HG03103 (cell line): ENCODE results near the gene KCNC4.

Experiments
- ATAC-seq: cut with Tn5 transposase; IDR thresholded peaks from one replicate; pipeline ENCODE4 v1.9.1; 2021; ENCODE audit warnings: low read depth; ENCODE audit not compliant: unreplicated experiment

Gene KCNC4

DNA sequence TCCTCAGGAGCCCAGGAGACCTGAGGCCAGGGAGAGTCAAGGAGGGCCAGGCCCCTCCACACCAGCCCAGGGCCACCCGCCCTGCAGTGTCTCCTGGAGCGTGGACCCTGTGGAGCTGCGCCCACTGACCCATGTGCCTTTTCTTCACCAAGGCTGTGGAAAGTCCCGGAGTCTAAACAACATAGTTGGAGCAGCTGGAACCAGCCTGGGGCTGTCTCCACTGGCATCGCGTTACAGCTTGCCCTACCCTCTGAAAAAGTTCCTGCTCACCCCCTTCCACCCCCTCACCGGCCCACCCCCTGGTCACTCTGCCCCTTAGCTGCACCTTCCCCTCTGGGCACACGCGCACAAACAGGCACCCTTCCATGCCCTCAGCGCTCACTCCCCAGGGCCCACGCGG is 18.3 kb downstream of the KCNC4 start:
- ATAC-seq, result no peak

DNA sequence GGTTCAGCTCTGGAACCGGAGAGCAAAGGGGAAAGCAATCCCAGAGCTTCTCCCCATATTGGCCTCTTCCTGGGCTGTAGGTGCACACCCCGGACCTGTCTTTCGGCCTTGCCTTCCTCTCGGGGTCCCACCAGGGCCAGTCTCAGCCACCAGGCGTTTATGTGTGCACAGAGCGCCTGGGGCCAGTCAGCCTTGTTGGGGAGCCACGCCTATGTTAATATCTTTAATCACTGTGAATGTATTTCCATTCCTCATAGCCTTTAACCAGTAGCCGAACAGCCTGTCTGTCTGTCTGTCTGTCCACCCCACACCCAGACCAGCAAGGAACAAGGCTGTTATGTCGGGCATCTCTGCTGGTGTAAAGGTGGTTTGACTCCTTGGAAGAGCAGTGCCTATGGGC is 18.8 kb downstream of the KCNC4 start:
- no peak for ATAC-seq

DNA sequence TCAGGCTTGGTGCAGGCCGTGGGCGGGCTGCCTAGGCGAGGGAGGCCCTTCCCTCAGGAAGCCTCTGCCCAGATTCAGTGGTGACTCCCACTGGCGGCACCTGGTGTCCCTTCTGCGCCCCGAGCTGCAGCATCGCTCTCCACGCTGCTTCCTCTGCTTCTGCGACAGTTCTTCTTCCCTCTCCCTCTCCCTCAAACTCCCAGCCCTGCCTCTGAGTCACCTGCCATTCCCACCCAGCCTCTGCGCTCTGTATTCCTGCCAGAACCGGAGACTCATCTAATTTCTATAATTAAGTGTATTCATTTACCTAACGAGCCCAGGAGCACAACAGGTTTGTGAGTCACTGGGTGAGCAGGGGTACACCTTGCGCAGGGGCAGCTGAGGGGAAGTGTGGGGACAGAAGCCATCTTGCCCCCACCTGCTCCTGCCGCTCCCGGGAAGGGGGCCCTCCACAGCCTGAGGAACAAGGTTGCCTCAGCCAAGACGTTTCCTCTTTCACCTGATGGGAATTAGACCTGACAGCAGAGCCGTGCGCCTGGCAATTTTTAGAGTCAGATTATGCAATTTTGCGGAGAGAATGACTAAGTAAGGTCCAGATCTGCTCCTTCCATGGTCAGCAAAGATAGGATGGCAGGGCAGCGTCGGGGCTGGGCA is 19.4 kb downstream of the KCNC4 start:
- ATAC-seq, result no peak

DNA sequence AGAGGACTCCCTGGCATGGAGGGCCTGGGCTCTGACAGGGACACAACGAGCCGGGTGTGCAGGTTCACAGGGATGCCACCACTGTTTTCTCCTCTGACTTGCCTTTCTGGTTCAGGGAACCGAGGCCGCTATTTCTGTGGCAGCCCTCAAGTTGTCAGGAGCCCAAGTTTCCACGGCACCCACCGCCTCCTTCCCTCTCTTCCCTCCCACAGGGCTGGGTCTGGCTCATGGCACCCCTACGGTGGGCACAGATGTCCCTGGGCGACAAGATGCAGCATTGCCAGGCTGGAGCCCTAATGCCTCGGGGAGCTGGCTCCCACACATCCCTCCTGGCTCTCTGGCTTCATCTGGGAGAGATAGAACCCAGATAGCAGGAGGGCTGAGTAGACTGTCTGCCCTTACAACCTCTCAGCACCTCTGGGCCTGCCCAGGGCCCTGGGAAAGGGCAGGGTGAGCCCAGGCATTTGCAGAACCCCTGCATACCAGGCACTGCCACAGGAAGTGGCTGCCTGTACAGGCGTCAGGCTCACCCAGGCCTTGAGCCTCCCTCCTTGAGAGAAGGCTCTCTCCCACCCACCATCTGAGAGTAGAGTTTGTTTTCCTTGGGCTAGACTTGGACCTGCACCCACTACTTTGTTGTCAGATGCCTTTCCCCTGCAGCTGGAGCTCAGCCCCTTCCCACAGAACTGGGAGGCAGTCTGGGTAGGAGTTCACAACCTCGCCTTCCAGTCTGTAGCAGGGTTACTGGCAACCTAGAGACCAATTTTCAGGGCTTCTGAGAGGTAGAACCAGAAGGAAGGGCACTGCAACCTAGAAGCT is 20.5 kb downstream of the KCNC4 start:
- no peak for ATAC-seq

DNA sequence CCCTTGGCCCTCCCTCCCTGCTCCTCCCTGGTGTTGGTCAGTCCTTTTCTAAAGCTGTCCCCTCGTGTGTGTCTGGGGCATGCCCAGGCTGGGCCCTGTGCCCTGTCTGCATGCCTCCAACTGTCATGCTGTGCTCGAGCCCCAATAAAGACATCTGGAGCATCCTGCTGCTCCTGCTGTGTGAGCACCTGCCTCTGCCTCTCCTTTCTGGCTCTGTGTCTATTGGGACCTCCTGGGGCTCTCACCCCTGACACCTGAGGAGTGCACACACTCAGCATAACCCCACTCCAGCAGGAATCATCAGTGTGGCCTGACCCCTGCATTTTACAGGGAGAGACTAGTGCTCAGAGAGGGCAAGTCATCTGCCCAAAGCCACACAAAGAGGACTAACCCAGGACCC is 23.7 kb downstream of the KCNC4 start:
- no peak for ATAC-seq

DNA sequence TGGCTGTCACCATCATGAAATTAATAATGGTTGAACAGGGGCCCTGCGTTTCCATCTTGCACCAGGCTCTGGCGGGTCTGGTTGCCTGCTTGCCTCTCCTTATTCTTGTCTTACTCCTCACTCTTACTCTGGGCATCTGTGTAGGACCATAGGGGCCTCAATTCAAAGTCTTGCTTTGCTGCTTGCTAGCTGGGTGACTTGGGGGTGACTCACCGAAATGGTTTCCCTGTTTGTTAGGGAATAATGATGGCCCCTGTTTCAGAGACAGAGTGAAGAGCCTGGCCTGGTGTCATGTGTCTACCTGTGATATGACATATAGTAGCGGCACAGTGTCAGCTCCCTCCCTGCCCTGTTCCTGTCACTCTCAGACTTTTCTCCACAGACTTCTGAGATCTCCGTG is 24.6 kb downstream of the KCNC4 start:
- ATAC-seq, result no peak

DNA sequence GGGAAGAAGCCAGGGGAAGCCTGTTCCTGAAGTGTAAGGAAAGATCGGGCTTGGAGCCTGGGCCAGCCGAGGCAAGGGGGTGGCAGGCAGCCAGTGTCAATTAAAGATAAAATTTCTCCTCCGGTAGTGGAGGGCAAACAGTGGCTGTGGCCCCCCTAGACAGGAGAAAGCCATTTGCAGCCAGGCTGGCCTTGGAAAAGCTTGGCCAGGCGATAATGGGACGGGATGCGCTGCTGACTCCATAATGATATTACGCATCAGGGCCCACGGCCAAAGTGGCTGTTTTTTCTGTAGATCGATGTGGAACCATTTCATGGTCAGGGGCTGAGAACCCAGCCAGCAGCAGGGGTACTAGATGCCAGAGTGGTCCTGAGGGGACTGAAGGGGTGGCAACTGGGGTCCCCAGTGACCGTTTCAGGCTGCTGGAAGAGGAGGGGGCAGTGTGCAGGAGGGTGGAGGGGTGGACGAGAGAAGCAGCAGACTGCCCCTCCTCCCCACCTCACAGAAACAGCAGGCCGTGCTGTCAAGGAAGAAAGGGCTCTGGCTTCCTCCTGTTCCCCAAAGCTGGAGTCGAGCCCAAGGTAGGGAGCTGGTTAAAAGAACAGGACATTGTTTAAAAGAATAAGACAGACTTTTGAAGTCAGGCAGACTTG is 25.2 kb downstream of the KCNC4 start:
- no peak for ATAC-seq

DNA sequence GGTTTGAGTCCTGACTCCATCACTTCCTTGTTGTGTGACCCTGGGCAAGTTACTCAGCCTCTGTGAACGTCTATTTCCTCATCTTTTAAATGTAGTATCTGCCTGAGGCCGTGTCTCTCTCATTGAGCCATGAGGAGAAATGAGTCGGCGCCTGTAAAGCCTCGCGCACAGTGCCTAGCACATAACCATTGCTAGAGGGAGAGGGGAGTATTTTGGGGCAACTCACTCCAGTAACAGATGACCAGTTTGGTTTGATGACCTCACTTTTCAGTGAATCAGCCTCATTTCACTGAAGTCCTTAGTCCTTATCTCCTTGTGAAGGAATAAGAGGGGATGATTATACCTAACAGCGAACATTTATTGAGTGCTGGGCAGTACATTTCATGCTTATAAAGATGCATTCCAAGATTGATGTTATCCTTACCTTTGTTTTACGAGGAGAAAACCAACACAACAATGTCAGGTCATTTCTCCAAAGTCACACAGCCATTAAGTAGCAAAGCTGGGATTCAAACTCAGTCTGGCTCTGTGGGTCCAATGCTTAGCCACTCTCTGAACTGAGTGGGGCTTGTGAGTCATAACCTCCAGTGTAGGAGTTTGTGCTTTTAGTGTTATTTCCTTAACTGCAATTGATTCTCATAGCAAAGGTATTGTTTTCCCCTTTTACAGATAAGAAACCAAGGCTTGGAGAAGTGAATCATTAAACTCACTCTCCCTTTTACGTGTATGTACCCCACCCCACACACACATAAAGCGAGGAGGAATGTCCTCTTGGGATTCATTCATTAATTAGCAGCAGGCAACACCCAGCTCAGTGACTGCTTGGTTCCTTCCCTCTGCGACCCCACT is 25.9 kb downstream of the KCNC4 start:
- no peak for ATAC-seq

DNA sequence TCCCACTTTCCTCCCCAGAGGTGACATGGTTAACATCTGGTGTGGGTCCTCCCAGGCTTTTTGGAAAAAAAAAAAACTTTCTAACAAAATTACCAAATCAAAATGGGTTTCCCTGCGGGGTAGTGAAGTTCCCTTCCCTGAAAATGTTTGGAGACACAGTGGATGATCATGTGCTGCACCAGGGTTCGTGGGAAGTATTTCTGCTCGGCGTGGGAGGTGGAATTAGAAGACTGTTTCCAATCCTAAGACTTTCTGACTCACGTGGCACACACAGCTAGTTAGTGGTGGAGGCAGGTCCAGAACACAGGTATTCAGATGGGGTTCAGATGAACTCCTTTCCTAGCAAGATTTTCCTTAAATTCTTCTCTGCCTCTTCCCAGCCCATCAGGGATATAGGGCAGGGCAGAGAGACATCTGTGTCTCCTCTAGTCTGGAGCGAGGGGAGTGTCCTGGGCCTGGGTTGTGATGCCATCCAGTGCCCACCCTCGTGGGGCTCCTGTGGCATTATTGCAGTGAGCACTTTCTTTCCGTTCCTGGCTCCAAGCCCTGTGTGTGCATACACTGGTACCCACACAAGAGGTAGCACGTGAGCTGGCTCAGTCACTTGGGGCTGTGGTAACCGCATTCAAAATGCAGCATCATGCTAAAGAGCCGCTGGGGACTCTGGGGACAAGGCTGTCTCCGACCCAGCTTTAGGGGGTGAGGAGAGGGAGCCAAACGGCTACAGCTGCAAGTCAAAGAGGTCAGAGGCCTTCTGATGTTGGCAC is 27.5 kb downstream of the KCNC4 start:
- ATAC-seq, result no peak

DNA sequence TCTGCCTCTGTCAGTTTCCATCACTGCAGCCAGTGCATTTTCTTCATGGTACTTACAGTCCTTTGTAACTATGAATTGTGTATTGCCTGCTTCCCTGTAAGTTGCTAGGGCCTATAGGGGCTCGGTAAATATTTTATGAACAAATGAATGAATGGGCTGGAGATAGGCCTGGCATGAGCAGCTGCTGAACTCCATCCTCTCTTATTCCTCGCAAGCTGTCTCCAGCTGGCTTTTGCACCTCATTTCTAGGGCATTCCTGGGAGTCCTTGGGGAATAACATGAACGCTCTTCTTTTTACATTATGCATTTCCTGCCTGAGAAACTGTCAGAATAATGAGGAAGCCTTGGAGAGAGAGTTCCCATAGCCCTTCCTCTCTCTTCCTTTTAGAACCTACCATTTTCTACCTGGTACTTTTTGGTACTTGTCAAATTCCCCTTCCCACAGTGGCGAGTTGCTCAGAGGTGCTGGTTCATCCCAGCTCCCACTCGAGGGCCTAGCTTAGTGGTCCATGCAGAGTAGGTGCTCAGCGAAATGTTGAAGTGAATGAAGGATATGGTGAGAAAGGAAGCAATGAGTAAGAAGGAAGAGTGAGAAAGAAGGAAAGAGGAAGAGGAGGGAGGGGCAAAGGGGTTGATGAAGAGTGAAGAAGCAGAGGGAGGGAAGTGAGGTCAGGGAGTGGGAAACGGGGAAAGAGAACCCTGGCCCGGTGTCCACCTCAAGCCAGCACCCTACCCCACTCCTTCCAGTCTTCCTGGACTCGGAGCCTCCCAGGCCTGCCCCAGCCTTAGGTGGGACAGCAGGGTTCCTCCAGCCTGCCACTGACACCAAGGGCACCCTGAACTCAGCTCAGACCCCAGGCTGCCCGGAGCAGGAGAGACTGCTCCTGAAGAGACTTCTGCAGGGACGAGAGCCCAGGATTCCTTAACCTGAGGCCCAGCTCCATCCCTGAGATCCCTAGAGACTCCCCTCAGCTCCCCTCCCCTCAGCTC is 29.6 kb downstream of the KCNC4 start:
- ATAC-seq, result no peak

DNA sequence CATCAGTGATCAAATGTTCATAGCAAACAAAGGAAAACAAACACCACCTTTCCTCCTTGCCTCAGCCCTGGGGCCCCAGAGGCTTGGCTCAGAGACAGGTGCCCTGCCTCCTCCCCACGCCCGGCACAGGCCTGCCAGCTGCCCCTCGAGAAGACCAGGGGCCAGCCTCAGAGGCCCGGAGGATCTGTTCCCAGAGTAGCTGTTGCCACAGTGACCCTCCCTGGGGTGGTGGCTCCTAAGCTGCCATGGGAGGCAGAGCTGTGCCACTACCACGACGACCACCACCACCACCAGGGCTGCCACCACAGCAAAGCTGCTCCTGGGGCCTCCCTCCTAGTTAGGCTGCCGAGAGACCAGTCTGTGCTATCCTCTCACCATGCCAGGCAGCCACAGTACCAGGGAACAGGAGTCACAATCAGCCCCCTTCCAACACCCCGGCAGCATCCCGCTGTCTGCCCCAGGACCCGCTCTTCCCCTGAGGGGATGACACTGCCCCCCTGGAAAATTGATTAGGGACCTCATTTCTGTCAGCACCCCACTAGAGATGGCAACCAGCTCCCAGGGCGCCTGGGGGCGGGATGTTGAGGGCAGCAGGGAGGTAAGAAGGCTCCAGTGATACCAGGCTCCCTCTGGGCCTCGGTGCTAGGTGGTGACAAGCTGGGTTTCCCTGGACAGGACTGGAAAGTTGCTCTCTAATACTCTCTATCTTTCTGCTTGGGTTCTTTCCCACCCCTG is 30.5 kb downstream of the KCNC4 start:
- ATAC-seq, result no peak

DNA sequence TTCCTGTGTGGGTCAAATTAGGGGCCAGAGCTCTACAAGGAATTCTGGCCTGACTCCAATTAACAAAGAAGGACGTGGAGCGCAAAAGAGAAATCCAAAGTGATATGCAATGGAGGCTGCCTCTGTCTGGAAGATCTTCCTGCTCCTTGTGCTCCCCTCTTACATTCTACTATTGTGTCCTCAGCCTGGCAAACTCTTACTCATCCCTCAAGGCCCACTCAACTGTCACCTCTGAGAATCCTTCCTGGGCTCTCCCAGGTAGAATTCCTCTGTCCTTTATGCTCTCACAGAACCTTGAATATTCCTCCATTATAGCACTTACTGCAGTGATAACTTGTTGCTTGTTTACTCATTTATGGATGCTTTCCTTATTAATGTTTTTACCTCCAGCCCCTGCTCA is 31.4 kb downstream of the KCNC4 start:
- ATAC-seq, result no peak

DNA sequence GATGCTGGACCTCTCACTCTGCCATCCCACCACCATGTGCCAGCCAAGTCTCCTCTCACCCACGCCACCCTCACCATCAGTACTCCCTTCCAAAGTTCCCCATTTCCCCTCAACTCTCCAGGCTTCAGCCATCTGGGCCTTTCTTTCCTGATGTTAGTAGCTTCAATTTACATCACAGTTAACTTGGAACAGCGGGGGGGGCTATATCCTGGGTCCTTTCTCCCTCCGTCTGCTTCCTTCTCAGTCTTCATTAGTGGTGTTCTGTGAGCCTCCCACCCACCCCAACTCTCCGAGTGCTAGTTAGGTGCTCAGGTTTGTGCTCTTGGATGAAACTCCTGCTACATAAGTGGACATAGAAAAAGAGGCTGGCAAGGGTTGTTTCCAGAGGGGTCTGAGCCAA is 31.9 kb downstream of the KCNC4 start:
- ATAC-seq, result no peak

DNA sequence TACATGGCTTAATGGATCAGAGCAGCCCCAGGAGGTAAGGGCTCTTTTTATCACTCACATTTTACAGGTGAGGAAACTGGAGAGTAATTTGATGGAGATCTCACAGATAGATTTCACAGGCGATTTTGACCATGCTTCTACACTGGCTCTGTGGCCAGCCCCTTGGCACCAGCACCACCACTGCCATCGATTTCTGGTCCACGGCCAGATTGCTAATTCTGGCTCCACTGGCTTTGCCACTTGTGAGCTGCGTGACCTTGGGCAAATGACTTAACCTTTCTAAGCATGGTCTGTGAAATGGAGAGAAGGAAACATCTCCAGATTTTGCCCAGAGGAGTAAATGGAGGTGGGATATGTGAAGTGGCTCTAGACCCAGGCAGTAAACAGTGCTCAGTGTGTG is 32.6 kb downstream of the KCNC4 start:
- no peak for ATAC-seq

DNA sequence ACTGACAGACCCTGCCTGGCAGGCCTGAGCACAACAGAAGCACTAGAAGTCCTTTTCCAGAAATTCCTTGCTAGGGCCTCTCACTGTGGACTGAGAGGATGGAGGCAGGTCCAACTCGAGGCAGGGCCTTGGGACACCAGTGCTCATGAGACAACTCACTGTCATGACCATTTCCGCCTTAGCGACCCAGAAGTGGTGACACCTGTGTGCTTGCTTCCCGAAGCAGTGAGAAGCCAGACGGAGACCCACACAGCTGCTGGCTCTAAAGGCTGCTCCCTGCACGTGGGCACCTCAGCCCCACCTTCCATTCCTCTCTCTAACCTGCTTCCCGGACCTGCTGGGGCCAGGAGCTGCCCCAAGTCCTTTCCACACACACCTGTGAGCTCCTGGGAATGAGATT is 33.0 kb downstream of the KCNC4 start:
- ATAC-seq, result no peak

DNA sequence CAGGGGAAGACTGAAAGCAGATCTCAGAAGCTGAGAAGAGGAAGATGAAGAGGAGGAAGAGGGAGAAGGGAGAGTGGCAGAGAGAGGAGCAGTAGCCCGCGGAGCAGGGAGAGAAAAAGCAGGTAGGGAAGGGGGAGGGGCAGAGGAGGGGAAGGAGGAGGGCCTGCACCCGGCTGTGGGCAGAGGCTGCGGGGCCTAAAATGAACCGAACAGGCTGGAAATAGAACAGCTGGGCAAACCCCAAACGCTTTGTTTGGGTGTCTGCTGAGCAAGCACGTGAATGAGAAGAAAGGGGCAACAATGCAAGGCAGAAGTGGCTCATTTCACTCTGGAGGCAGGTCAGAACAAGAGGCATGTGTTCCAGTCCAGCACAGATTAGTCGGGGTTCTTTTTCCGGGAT is 33.5 kb downstream of the KCNC4 start:
- ATAC-seq, result peak; percentile 59

DNA sequence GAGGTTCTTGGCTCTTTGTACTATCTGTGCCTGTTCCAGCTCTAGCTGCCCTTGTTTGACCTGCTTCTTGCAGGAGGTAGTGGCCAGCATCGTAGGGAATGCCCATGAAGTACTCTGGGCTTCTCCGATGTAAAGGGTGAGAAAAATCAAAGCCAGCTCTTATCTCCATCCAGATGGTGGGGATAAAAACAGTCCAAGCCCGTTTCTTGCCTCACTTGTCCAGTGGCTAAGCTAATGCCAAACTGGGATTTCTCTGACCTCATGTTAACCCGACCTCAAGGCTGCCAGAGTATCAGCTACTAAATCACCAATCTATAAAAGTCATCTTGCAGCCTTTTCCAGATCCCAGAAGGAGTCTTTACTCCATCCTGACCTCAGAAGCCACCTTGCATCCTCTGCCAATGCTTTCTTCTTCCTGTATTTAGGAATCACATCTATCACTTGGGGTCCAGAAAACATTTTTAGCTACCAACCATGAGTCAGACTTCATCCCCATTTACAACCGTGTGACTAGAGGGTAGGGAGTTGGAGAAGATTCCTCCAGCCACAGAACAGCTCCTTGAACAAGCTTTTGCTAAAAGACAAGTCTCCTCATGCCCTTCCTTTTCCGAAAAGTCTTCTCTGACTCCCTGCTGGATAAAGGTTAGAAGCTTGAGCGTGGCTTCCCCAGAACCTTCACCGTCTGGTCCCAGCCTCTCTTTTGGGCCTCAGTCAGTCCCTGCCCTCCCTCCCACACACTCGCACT is 35.9 kb downstream of the KCNC4 start:
- no peak for ATAC-seq

DNA sequence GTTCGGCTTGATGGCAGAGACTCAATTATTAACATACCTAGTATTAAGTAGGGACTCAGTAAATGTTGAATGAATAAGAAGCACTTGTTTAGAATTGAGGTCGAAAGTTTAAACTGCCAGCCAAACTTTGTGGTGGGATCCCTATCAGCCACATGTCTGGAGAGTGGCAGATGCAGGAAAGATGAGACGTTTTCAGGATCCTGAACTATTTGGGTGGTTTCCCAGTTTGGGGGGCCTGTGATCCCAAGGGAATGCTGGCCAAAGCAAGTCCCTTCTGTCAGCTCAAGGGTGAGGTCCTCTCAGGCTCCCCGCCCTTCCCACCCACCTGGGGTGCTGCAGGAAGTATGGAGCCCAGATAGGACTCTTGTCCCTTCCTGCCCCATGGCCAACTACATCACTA is 38.6 kb downstream of the KCNC4 start:
- ATAC-seq, result no peak
